ENCODE measurements around the gene NR2F1. TPM values are rescaled to one million over a fixed set of nuclear protein-coding genes. Genes with fewer than 3 reads are reported as not detected.

NR2F1 gene
- total RNA-seq, 4 donors from 2014 or later: 2.1 to 28.1 (median 7.0) TPM

GRCh38 chr5:93576994-93577853 is 5.8 kb upstream of the NR2F1 start:
- Histone ChIP-seq H3K27me3 (peaks cover 0 to 27% of the 10 kb centered on the region in 2 donors), H3K27ac (no peak overlapping the region), H3K9me3 (no peaks in the 10 kb centered on the region), H3K4me3 (no peak overlapping the region), H3K36me3 (no peaks in the 10 kb centered on the region), H3K4me1 (peaks cover 0 to 30% (median 18%) of the 10 kb centered on the region in 4 donors)
- no peak for DNase-seq
- TF ChIP-seq POLR2A (IDR thresholded peaks at IDR 0.05) (no peak), CTCF (IDR thresholded peaks at IDR 0.05) (no peak)

- DNase-seq: no peak
- Histone ChIP-seq H3K4me3 (no peak overlapping the region), H3K4me1 (peaks cover 0 to 39% (median 18%) of the 10 kb centered on the region in 4 donors), H3K9me3 (no peaks in the 10 kb centered on the region), H3K27ac (peak overlapping the region; percentile 36 to 76 (median 70)), H3K36me3 (no peaks in the 10 kb centered on the region), H3K27me3 (peaks cover 0 to 30% of the 10 kb centered on the region in 2 donors)
- TF ChIP-seq POLR2A (IDR thresholded peaks at IDR 0.05) (no peak), CTCF (IDR thresholded peaks at IDR 0.05) (no peak)
These were observed 4.9 kb upstream of the NR2F1 start for GRCh38 chr5:93577854-93578812.

- no peaks in the 10 kb centered on the region for H3K9me3 ChIP-seq
- DNase-seq: no peak
- peaks cover 0 to 30% of the 10 kb centered on the region in 2 donors for H3K27me3 ChIP-seq
- no peaks in the 10 kb centered on the region for H3K36me3 ChIP-seq
- H3K4me3 ChIP-seq: peak overlapping the region; percentile 31 to 72 (median 52)
- H3K27ac ChIP-seq: peak overlapping the region; percentile 36 to 76 (median 70)
- TF ChIP-seq CTCF (IDR thresholded peaks at IDR 0.05) (no peak), POLR2A (IDR thresholded peaks at IDR 0.05) (no peak)
- H3K4me1 ChIP-seq: peaks cover 0 to 46% (median 20%) of the 10 kb centered on the region in 4 donors
These were observed 4.0 kb upstream of the NR2F1 start for GRCh38 chr5:93578813-93579691.

GRCh38 chr5:93579692-93580062 is 3.3 kb upstream of the NR2F1 start:
- Histone ChIP-seq H3K9me3 (no peaks in the 10 kb centered on the region), H3K4me1 (peaks cover 0 to 42% (median 20%) of the 10 kb centered on the region in 4 donors), H3K27ac (peak overlapping the region; percentile 36 to 76 (median 70)), H3K36me3 (no peaks in the 10 kb centered on the region), H3K27me3 (peaks cover 0 to 30% of the 10 kb centered on the region in 2 donors), H3K4me3 (peak overlapping the region; percentile 31 to 72 (median 52))
- TF ChIP-seq CTCF (IDR thresholded peaks at IDR 0.05) (no peak), POLR2A (IDR thresholded peaks at IDR 0.05) (no peak)
- DNase-seq: peak in 1 of 3 donors; percentile 55
